Measurements from ENCODE around the gene DDX47. TPM values are rescaled to one million over a fixed set of nuclear protein-coding genes. Genes with fewer than 3 reads are reported as not detected.

The DDX47 gene
- total and polyA plus RNA-seq, 2 of the 4 experiments (the other 2 are of a cell fraction): 77.8 to 89.5 TPM

DNA sequence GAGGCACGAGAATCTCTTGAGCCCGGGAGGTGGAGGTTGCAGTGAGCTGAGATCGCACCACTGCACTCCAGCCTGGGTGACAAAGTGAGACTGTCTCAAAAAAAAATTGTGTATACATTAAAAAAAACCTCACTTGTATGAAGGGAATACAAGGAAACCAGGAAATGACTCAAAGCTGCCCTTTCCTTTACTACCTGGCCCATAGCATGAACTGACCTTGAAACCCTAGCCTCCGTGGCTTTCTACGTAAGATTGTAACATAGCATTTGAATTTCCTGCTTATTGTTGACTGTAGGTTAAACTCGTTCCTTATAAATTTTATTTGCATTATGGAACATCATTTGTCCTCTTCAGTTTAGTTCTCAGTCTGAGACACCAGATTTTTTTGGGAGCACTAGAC, 9.1 kb upstream of the DDX47 start:
- in situ Hi-C loops (cut with MboI; ENCODE audit: low sequenced_read_pairs) (no loop called here), dilution Hi-C loops (cut with HindIII; ENCODE audit: low sequenced_read_pairs, unreplicated experiment) (no loop called here), intact Hi-C loops (cut with micrococcal nuclease) (loop anchor here (5.0 kb wide), 1 partner anchor 418 kb away; no protein-coding TSS in a partner anchor)
- peak overlapping the region; percentile 80; the same call in 1 of the 2 replicates for H3K18ac ChIP-seq (ENCODE audit: low read depth, low read length)
- H4K91ac ChIP-seq (ENCODE audit: insufficient read depth, low read depth, low read length): 0 out of 2 replicates have a peak overlapping the region, but pooled peaks have one; percentile 10
- H3K36me3 ChIP-seq (ENCODE audit: control insufficient read depth, insufficient read depth, low read length): no peaks in the 10 kb centered on the region
- peaks cover 3 to 9% of the 10 kb centered on the region in 2 experiments; a peak in 2 of 4 replicates for H3K79me1 ChIP-seq (ENCODE audit: low read depth in 1 of 2, low read length in 2 of 2)
- no peak overlapping the region for H3K9ac ChIP-seq (ENCODE audit: low read depth, low read length)
- peak overlapping the region; percentile 92 for H2BK5ac ChIP-seq (ENCODE audit: low read depth, low read length, poor library complexity, severe bottlenecking)
- H2AK5ac ChIP-seq (ENCODE audit: low read depth, low read length): peak overlapping the region; percentile 80
- DNase-seq (peak; percentile 80), ATAC-seq (ENCODE audit: low read depth) (no peak)
- peak overlapping the region; percentile 83 for H3K14ac ChIP-seq (replicated peaks; ENCODE audit: low read depth, low read length)
- H2BK15ac ChIP-seq (ENCODE audit: low read depth, low read length): peak overlapping the region; percentile 31; the same call in 1 of the 3 replicates
- no peak overlapping the region for H2AK9ac ChIP-seq (replicated peaks; ENCODE audit: low read depth, low read length, poor library complexity)
- peak overlapping the region; percentile 83 for H3K4me2 ChIP-seq (ENCODE audit: low read depth, low read length)
- peak overlapping the region; percentile 21 to 80; a peak in 2 of 4 replicates for H4K8ac ChIP-seq (ENCODE audit: low read depth in 2 of 2, low read length in 2 of 2)
- peak overlapping the region; percentile 13; the same call in 1 of the 2 replicates for H3K56ac ChIP-seq (ENCODE audit: extremely low read depth, insufficient read depth, low read length)
- peak overlapping the region; percentile 82 for H3K4ac ChIP-seq (ENCODE audit: low read depth, low read length)
- H2BK20ac ChIP-seq (ENCODE audit: low read depth, low read length): peak overlapping the region; percentile 23
- no peaks in the 10 kb centered on the region for H3K27me3 ChIP-seq (ENCODE audit: control insufficient read depth, insufficient read depth, low read length)
- TF ChIP-seq POLR2A (IDR thresholded peaks at IDR 0.05; ENCODE audit: low read depth, low read length): no peak
- TF ChIP-seq USF2 (IDR thresholded peaks at IDR 0.05; ENCODE audit: low read depth, low read length): no peak
- TF ChIP-seq CHD1 (IDR thresholded peaks at IDR 0.05; ENCODE audit: low read depth, low read length): no peak
- TF ChIP-seq MXI1 (IDR thresholded peaks at IDR 0.05; ENCODE audit: borderline replicate concordance, low read depth, low read length): no peak
- peak overlapping the region; percentile 86 for H2BK120ac ChIP-seq (ENCODE audit: low read depth, low read length)
- H2AFZ ChIP-seq (replicated peaks; ENCODE audit: low read length, poor library complexity): no peak overlapping the region
- H3K27ac ChIP-seq (ENCODE audit: insufficient read depth, low read length): peak overlapping the region; percentile 54; the same call in 1 of the 2 replicates
- H3K4me1 ChIP-seq (ENCODE audit: control insufficient read depth, insufficient read depth, low read length): peaks cover 22% of the 10 kb centered on the region
- H3K4me3 ChIP-seq (ENCODE audit: insufficient read depth, low read depth, low read length): no peak overlapping the region
- H3K9me1 ChIP-seq (ENCODE audit: insufficient read depth, low read length): peaks cover 16% of the 10 kb centered on the region; the same call in 1 of the 2 replicates
- H3K9me3 ChIP-seq (ENCODE audit: control insufficient read depth, insufficient read depth, low read length): no peaks in the 10 kb centered on the region
- POLR2A ChIA-PET (ENCODE audit: unreplicated experiment): no interaction called here
- BruUV-seq (replicated peaks): no TSS peak
- peak overlapping the region; percentile 73; the same call in 1 of the 2 replicates for H3K23ac ChIP-seq (ENCODE audit: low read depth, low read length)
- H4K20me1 ChIP-seq (ENCODE audit: insufficient read depth, low read length): no peaks in the 10 kb centered on the region
- no peak overlapping the region for H4K5ac ChIP-seq (ENCODE audit: low read depth, low read length)
- CTCF ChIA-PET: no interaction called here
- no CpG with 5 or more reads among the region's 6 CpGs for WGBS, 2 experiments (ENCODE audit: extremely low coverage in 2 of 2, insufficient read length in 1 of 2)
